HG02973 (cell line): ENCODE results near the gene MRPS7.

Source experiments
- ATAC-seq: cut with Tn5 transposase; IDR thresholded peaks from one replicate; pipeline ENCODE4 v1.9.1; 2021; ENCODE audit warnings: moderate library complexity; ENCODE audit not compliant: unreplicated experiment

The MRPS7 gene

GRCh38 chr17:75307957-75308731 lies 46.5 kb downstream of the MRPS7 start:
- no peak for ATAC-seq

- ATAC-seq: no peak
Observed at GRCh38 chr17:75308732-75309629, 47.3 kb downstream of the MRPS7 start.

- no peak for ATAC-seq
Observed at GRCh38 chr17:75313941-75314551, 52.4 kb downstream of the MRPS7 start.

- ATAC-seq: no peak
Observed at GRCh38 chr17:75315541-75316243, 54.0 kb downstream of the MRPS7 start.
